Activated naive CD4-positive, alpha-beta T cell treated with anti-CD3 and anti-CD28 coated beads for 36 hours (primary cell): Measurements from ENCODE around the gene HDAC7. TPM values are rescaled to one million over a fixed set of nuclear protein-coding genes. Genes with fewer than 3 reads are reported as not detected.

Source experiments
- CTCF ChIA-PET: fragments of 350-600 bp; sonication (Branson Sonifier 250); formaldehyde crosslinking; loops from one replicate; lab custom pipeline; 2021; ENCODE audit warnings: antibody characterized with exemption; lab: Charles Lee
- DNase-seq: peaks from one replicate; pipeline ENCODE4 v3.0.0-alpha.2; 2020
- H3K27ac Mint-ChIP-seq: one replicate; pipeline ENCODE4 v1.8.0; 2021; ENCODE audit warnings: mild to moderate bottlenecking, mixed read lengths
- H3K27me3 Mint-ChIP-seq: one replicate; pipeline ENCODE4 v1.8.0; 2021; ENCODE audit warnings: low read depth, mixed read lengths
- H3K36me3 Mint-ChIP-seq: one replicate; pipeline ENCODE4 v1.8.0; 2021; ENCODE audit warnings: low read depth, mixed read lengths
- H3K4me1 Mint-ChIP-seq: one replicate; pipeline ENCODE4 v1.8.0; 2021; ENCODE audit warnings: low read depth, mixed read lengths
- H3K4me3 Mint-ChIP-seq: one replicate; pipeline ENCODE4 v1.8.0; 2021; ENCODE audit warnings: mild to moderate bottlenecking, moderate library complexity, mixed read lengths
- H3K9me3 Mint-ChIP-seq: one replicate; pipeline ENCODE4 v1.8.0; 2021; ENCODE audit warnings: mixed read lengths
- intact Hi-C: fragments of 100-400 bp; cut with micrococcal nuclease; formaldehyde crosslinking; loops from one replicate; pipeline ENCODE4 v1.15.1; 2023
- total RNA-seq, 2 experiments: library from RNA; stranded (reverse); gene quantifications; one replicate each; pipeline ENCODE4 v1.2.3, GENCODE V29; 2021

The HDAC7 gene
- total RNA-seq, 2 experiments from 2014 or later, result 272 to 289 TPM

DNA sequence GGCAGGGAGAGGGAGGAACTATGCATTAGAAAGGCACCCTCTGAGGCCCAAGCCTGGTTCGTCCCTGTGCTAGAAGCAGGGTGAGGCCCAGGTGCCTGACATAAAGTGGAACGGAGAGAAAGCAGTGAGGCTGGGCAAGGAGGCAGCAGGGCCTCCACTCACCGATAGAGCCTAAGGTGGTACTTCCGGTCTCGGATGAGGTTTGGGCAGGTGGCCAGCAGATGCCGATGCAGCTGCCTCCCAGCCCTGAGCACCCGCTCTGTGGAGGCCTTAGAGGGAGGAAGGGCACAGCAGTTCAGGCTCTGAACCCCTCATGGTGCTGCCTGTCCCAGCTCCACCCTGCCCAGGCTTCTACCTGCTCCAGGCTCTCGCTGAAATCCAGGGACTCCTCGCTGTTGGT lies 68.1 kb downstream of the HDAC7 start:
- H3K36me3 Mint-ChIP-seq, result no peaks in the 10 kb centered on the region
- no peak overlapping the region for H3K4me3 Mint-ChIP-seq
- intact Hi-C loops, result loop anchor here (10.0 kb wide), 1 partner anchor 1433 kb away; the partner anchor contains the start of gene TUBA1A
- CTCF ChIA-PET, result interaction anchor here (1.9 to 2.0 kb wide), 2 partner anchors 9 to 15 kb away, joined by 7 to 16 read pairs; no protein-coding TSS in a partner anchor
- peaks cover under 1% of the 10 kb centered on the region for H3K27me3 Mint-ChIP-seq
- no peaks in the 10 kb centered on the region for H3K9me3 Mint-ChIP-seq
- H3K4me1 Mint-ChIP-seq, result peaks cover 16% of the 10 kb centered on the region
- no peak for DNase-seq
- H3K27ac Mint-ChIP-seq, result no peak overlapping the region

GRCh38 chr12:47750916-47751470 lies 68.7 kb downstream of the HDAC7 start:
- H3K27ac Mint-ChIP-seq, result no peak overlapping the region
- peaks cover 14% of the 10 kb centered on the region for H3K4me1 Mint-ChIP-seq
- CTCF ChIA-PET, result interaction anchor here (1.9 to 2.0 kb wide), 2 partner anchors 9 to 15 kb away, joined by 7 to 16 read pairs; no protein-coding TSS in a partner anchor
- no peak for DNase-seq
- no peaks in the 10 kb centered on the region for H3K9me3 Mint-ChIP-seq
- no peaks in the 10 kb centered on the region for H3K36me3 Mint-ChIP-seq
- no peak overlapping the region for H3K4me3 Mint-ChIP-seq
- intact Hi-C loops, result loop anchor here (10.0 kb wide), 1 partner anchor 1434 kb away; the partner anchor contains the start of gene TUBA1A
- H3K27me3 Mint-ChIP-seq, result peaks cover 2% of the 10 kb centered on the region

- intact Hi-C loops, result loop anchor here (10.0 kb wide), 1 partner anchor 1434 kb away; the partner anchor contains the start of gene TUBA1A
- DNase-seq, result no peak
- no peak overlapping the region for H3K27ac Mint-ChIP-seq
- CTCF ChIA-PET, result interaction anchor here (1.9 to 2.0 kb wide), 2 partner anchors 8 to 16 kb away, joined by 7 to 16 read pairs; no protein-coding TSS in a partner anchor
- peaks cover 7% of the 10 kb centered on the region for H3K4me1 Mint-ChIP-seq
- no peaks in the 10 kb centered on the region for H3K36me3 Mint-ChIP-seq
- peaks cover 2% of the 10 kb centered on the region for H3K27me3 Mint-ChIP-seq
- H3K9me3 Mint-ChIP-seq, result no peaks in the 10 kb centered on the region
- H3K4me3 Mint-ChIP-seq, result no peak overlapping the region
Measured at GRCh38 chr12:47750229-47750798, 69.4 kb downstream of the HDAC7 start.

- DNase-seq, result no peak
- H3K27ac Mint-ChIP-seq, result no peak overlapping the region
- H3K27me3 Mint-ChIP-seq, result peaks cover 2% of the 10 kb centered on the region
- H3K4me3 Mint-ChIP-seq, result no peak overlapping the region
- no peaks in the 10 kb centered on the region for H3K9me3 Mint-ChIP-seq
- H3K4me1 Mint-ChIP-seq, result no peaks in the 10 kb centered on the region
- intact Hi-C loops, result loop anchor here (10.0 kb wide), 1 partner anchor 416 kb away; no protein-coding TSS in a partner anchor
- CTCF ChIA-PET, result interaction anchor here (0.6 to 3.5 kb wide), 3 partner anchors 9 to 448 kb away, joined by 3 to 18 read pairs (median 6); partner anchors contain the start of gene RAPGEF3
- no peaks in the 10 kb centered on the region for H3K36me3 Mint-ChIP-seq
Measured at GRCh38 chr12:47748899-47749298, 70.8 kb downstream of the HDAC7 start.

GRCh38 chr12:47748507-47748828 lies 71.2 kb downstream of the HDAC7 start:
- no peak overlapping the region for H3K4me3 Mint-ChIP-seq
- CTCF ChIA-PET, result interaction anchor here (0.6 to 12.6 kb wide), 4 partner anchors 10 to 448 kb away, joined by 3 to 440 read pairs (median 12); partner anchors contain the start of gene RAPGEF3
- H3K36me3 Mint-ChIP-seq, result no peaks in the 10 kb centered on the region
- intact Hi-C loops, result loop anchor here (10.0 kb wide), 1 partner anchor 416 kb away; no protein-coding TSS in a partner anchor
- no peak for DNase-seq
- no peak overlapping the region for H3K27ac Mint-ChIP-seq
- no peaks in the 10 kb centered on the region for H3K4me1 Mint-ChIP-seq
- peaks cover 2% of the 10 kb centered on the region for H3K27me3 Mint-ChIP-seq
- H3K9me3 Mint-ChIP-seq, result no peaks in the 10 kb centered on the region

DNA sequence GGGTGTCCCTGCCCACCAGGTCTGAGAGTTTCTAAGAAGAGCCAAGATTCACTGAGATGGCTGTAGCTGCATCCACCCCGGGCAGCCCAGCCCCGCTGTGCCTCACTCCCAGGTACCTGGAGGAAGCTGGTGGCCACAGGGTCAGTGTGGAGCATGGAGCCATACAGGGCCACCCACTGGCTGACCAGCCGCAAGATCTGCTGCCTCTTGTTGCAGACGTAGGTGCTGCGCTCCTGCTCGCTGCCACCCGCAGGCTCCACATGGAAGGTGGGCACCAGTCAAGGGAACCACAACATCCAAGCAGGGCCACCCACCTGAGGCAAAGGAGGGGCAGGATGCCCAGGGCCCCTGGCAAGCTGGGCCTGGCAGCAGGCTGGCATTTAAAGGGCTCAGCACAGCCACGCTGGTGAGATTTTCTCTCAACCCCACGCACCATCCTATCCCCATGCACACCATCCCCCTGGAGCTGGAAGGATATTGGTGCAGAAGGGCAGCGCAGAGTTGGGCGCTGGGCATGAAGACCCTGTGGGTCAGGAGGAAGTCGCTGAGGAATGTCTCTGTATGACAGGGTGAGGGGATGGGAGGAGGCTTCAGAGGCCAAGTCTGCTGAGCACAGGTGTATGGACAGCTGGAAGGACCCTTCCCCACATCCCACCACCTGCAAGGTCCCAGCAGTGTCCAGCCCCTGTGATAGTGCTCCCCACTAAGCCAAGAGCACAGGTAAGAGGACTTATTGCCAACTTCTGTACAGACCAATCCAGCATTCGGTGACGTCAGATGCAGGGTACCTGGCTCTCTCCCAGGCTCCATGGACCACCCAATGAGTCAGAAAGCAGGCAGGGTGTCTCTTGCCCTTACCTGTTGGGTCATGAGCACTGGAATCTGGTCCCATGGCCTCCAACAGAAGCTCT lies 71.9 kb downstream of the HDAC7 start:
- Mint-ChIP-seq H3K36me3 (no peaks in the 10 kb centered on the region), H3K27ac (no peak overlapping the region), H3K4me1 (no peaks in the 10 kb centered on the region), H3K9me3 (no peaks in the 10 kb centered on the region), H3K27me3 (peaks cover 2% of the 10 kb centered on the region), H3K4me3 (no peak overlapping the region)
- no peak for DNase-seq
- intact Hi-C loops, result loop anchor here (10.0 kb wide), 1 partner anchor 417 kb away; no protein-coding TSS in a partner anchor
- CTCF ChIA-PET, result interaction anchor here (0.6 to 12.6 kb wide), 6 partner anchors 10 to 447 kb away, joined by 3 to 440 read pairs (median 6); partner anchors contain the start of gene RAPGEF3

GRCh38 chr12:47747126-47747525 lies 72.6 kb downstream of the HDAC7 start:
- Mint-ChIP-seq H3K27ac (no peak overlapping the region), H3K4me1 (peaks cover 3% of the 10 kb centered on the region), H3K9me3 (no peaks in the 10 kb centered on the region), H3K27me3 (peaks cover 2% of the 10 kb centered on the region), H3K36me3 (no peaks in the 10 kb centered on the region), H3K4me3 (no peak overlapping the region)
- intact Hi-C loops, result loop anchor here (10.0 kb wide), 1 partner anchor 418 kb away; no protein-coding TSS in a partner anchor
- CTCF ChIA-PET, result interaction anchor here (0.9 to 12.6 kb wide), 5 partner anchors 11 to 90 kb away, joined by 5 to 440 read pairs (median 6); partner anchors contain the start of gene RAPGEF3
- DNase-seq, result no peak

GRCh38 chr12:47746523-47746922 lies 73.2 kb downstream of the HDAC7 start:
- H3K4me1 Mint-ChIP-seq, result peaks cover 4% of the 10 kb centered on the region
- H3K9me3 Mint-ChIP-seq, result no peaks in the 10 kb centered on the region
- H3K36me3 Mint-ChIP-seq, result no peaks in the 10 kb centered on the region
- no peak overlapping the region for H3K4me3 Mint-ChIP-seq
- CTCF ChIA-PET, result interaction anchor here (0.6 to 12.6 kb wide), 4 partner anchors 20 to 90 kb away, joined by 3 to 440 read pairs (median 12); no protein-coding TSS in a partner anchor
- intact Hi-C loops, result loop anchor here (10.0 kb wide), 1 partner anchor 418 kb away; no protein-coding TSS in a partner anchor
- DNase-seq, result no peak
- peaks cover 2% of the 10 kb centered on the region for H3K27me3 Mint-ChIP-seq
- no peak overlapping the region for H3K27ac Mint-ChIP-seq

GRCh38 chr12:47746073-47746472 lies 73.6 kb downstream of the HDAC7 start:
- no peak overlapping the region for H3K4me3 Mint-ChIP-seq

DNA sequence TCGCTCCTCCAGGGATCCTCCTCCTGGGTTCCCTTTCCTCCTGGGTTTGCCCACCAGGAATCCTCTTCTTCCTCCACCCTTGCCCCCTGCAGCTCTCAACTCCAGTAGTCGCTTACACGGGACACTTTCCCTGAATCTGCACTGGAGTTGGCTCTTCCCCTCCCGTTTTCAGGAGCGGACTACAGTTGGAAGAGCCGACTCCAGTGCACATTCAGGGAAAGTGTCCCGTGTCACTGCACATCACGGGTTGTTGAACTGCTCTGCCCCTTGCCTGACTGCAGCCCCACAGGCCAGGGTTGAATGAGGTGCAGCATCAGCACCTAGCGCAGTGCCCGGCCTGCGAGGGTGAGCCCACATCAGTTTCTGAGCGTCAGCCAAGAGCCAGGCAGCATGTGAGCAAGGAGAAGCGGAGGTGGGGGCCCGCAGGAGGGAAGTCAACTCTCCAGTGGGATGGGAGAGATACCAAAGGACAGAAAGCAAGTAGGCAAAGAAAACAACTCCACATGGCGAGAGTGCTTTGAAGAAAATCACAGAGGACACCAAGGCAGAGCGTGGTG lies 74.1 kb downstream of the HDAC7 start:
- H3K4me1 Mint-ChIP-seq, result peaks cover 12% of the 10 kb centered on the region
- no peaks in the 10 kb centered on the region for H3K9me3 Mint-ChIP-seq
- no peaks in the 10 kb centered on the region for H3K36me3 Mint-ChIP-seq
- H3K27me3 Mint-ChIP-seq, result peaks cover 2% of the 10 kb centered on the region
- H3K4me3 Mint-ChIP-seq, result no peak overlapping the region
- CTCF ChIA-PET, result interaction anchor here (0.6 to 12.6 kb wide), 10 partner anchors 13 to 93 kb away, joined by 3 to 728 read pairs (median 44); partner anchors contain the start of genes RAPGEF3 and SLC48A1
- H3K27ac Mint-ChIP-seq, result no peak overlapping the region
- intact Hi-C loops, result loop anchor here (10.0 kb wide), 1 partner anchor 419 kb away; no protein-coding TSS in a partner anchor
- DNase-seq, result no peak

More at GRCh38 chr12:47746073-47746472, 73.6 kb downstream of the HDAC7 start:
- H3K27me3 Mint-ChIP-seq, result peaks cover 2% of the 10 kb centered on the region
- H3K4me1 Mint-ChIP-seq, result peaks cover 9% of the 10 kb centered on the region
- no peaks in the 10 kb centered on the region for H3K9me3 Mint-ChIP-seq
- no peaks in the 10 kb centered on the region for H3K36me3 Mint-ChIP-seq
- intact Hi-C loops, result loop anchor here (10.0 kb wide), 1 partner anchor 419 kb away; no protein-coding TSS in a partner anchor
- no peak overlapping the region for H3K27ac Mint-ChIP-seq
- CTCF ChIA-PET, result interaction anchor here (0.6 to 12.6 kb wide), 4 partner anchors 21 to 91 kb away, joined by 3 to 440 read pairs (median 12); no protein-coding TSS in a partner anchor
- no peak for DNase-seq
